ENCODE results near the gene POLG2.
A peak's percentile ranks its signal among the peaks of the same experiment; 100 is the strongest.
"Not testable (repeated sequence)": the region's sequence is repeated elsewhere in the genome, so short reads cannot be mapped to it uniquely, and the experiment has no call there.

Gene POLG2

DNA sequence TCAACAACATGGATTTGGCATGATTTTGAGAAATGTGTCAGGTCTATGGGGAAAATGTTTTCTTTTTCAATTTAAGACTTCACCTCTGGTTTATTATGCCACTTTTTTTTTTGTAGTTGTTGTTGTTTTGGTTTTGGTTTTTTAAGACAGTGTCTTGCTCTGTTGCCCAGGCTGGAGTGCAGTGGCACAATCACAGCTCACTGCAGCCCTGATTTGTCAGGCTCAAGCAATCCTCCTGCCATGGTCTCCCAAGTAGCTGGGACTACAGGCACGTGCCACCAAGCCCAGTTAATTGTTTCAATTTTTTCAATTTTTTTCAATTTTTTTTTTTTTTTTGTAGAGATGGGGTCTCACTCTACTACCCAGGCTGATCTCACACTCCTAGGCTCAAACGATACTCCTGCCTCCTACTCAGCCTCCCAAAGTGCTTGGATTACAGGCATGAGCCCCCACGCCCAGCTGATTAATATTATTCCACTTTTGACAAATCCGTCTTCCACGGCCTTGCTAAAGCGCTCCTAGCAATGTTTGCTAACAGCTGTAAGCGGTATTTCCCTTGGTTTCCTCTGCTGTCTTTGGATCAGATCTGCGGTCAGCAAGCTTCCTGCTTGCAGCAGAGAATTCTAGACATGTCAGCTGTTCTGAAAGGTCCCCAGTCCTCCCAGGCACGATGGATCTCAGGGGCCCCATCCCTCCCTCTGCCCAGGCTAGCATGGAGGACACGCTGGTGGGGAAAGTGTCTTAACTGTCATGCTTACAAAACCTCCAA, 54.9 kb downstream of the POLG2 start:
- no peak overlapping the region for H3K27ac ChIP-seq (ENCODE audit: low read depth, low read length)
- no peaks in the 10 kb centered on the region for H3K27me3 ChIP-seq (ENCODE audit: insufficient read depth, low read length)
- H3K79me2 ChIP-seq (ENCODE audit: control insufficient read depth, insufficient read depth, low read length, unreplicated experiment) = no peaks in the 10 kb centered on the region
- no peaks in the 10 kb centered on the region for H3K4me1 ChIP-seq (ENCODE audit: control insufficient read depth, insufficient read depth, low read length, unreplicated experiment)
- H3K4me3 ChIP-seq (ENCODE audit: low read depth, low read length) = no peak overlapping the region
- no peaks in the 10 kb centered on the region; the same call in 1 of the 2 replicates for H3K36me3 ChIP-seq (ENCODE audit: insufficient read depth, low read length)
- peak overlapping the region; percentile 2 for H2AFZ ChIP-seq (ENCODE audit: low read length, unreplicated experiment)

DNA sequence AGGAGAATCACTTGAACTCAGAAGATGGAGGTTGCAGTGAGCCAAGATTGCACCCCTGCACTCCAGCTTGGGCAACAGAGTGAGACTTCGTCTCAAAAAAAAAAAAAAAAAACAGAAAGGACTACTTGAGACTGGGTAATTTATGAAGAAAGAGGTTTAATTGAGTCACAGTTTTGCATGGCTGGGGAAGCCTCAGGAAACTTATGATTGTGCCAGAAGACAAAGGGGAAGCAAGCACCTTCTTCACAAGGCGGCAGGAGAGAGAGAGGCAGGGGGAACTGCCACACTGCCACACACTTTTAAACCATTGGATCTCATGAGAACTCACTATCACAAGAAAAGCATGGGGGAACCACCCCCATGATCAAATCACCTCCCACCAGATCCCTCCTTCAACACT, 56.9 kb downstream of the POLG2 start:
- H3K27ac ChIP-seq (ENCODE audit: low read depth, low read length) = no peak overlapping the region
- no peak overlapping the region for H2AFZ ChIP-seq (ENCODE audit: low read length, unreplicated experiment)
- no peaks in the 10 kb centered on the region; the same call in 1 of the 2 replicates for H3K36me3 ChIP-seq (ENCODE audit: insufficient read depth, low read length)
- no peak overlapping the region for H3K4me3 ChIP-seq (ENCODE audit: low read depth, low read length)
- H3K79me2 ChIP-seq (ENCODE audit: control insufficient read depth, insufficient read depth, low read length, unreplicated experiment) = no peaks in the 10 kb centered on the region
- no peaks in the 10 kb centered on the region for H3K27me3 ChIP-seq (ENCODE audit: insufficient read depth, low read length)
- no peaks in the 10 kb centered on the region for H3K4me1 ChIP-seq (ENCODE audit: control insufficient read depth, insufficient read depth, low read length, unreplicated experiment)

DNA sequence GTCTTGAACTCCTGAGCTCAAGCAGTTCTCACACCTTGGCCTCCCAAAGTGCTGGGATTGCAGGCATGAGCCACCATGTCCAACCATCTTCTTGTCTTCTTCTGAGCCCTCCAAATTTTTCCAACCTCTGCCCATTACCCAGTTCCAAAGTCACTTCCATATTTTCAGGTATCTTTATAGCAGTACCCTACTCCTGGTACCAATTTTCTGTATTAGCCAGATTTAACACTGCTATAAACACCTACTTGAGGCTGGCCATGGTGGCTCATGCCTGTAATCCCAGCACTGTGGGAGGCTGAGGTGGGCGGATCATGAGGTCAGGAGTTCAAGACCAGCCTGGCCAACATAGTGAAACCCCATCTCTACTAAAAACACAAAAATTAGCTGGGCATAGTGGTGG, 57.3 kb downstream of the POLG2 start:
- H3K27me3 ChIP-seq (ENCODE audit: insufficient read depth, low read length); H3K4me1 ChIP-seq (ENCODE audit: control insufficient read depth, insufficient read depth, low read length, unreplicated experiment); H3K27ac ChIP-seq (ENCODE audit: low read depth, low read length); H3K79me2 ChIP-seq (ENCODE audit: control insufficient read depth, insufficient read depth, low read length, unreplicated experiment); H3K4me3 ChIP-seq (ENCODE audit: low read depth, low read length); H2AFZ ChIP-seq (ENCODE audit: low read length, unreplicated experiment); H3K36me3 ChIP-seq (ENCODE audit: insufficient read depth, low read length): not testable (repeated sequence)

DNA sequence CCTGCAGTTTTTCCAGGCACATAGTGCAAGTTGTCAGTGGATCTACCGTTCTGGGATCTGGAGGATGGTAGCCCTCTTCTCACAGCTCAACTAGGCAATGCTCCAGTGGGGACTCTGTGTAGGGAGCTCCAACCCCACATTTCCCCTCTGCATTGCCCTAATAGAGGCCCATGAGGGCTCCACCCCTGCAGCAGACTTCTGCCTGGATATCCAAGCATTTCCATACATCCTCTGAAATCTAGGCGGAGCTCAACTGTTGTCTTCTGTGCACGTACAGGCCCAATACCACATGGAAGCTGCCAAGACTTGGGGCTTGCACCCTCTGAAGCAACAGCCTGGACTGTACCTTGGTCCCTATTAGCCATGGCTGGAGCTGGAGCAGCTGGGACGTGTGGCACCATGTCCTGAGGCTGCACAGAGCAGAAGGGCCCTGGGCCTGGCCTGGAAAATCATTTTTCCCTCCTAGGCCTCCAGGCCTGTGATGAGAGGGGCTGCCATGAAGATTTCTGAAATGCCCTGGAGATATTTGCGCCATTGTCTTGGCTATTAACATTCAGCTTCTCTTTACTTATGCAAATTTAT, 58.8 kb downstream of the POLG2 start:
- H2AFZ ChIP-seq (ENCODE audit: low read length, unreplicated experiment) = no peak overlapping the region
- H3K36me3 ChIP-seq (ENCODE audit: insufficient read depth, low read length) = no peaks in the 10 kb centered on the region; the same call in 1 of the 2 replicates
- no peaks in the 10 kb centered on the region for H3K4me1 ChIP-seq (ENCODE audit: control insufficient read depth, insufficient read depth, low read length, unreplicated experiment)
- no peak overlapping the region for H3K4me3 ChIP-seq (ENCODE audit: low read depth, low read length)
- H3K27ac ChIP-seq (ENCODE audit: low read depth, low read length) = no peak overlapping the region
- H3K27me3 ChIP-seq (ENCODE audit: insufficient read depth, low read length) = no peaks in the 10 kb centered on the region
- H3K79me2 ChIP-seq (ENCODE audit: control insufficient read depth, insufficient read depth, low read length, unreplicated experiment) = no peaks in the 10 kb centered on the region

DNA sequence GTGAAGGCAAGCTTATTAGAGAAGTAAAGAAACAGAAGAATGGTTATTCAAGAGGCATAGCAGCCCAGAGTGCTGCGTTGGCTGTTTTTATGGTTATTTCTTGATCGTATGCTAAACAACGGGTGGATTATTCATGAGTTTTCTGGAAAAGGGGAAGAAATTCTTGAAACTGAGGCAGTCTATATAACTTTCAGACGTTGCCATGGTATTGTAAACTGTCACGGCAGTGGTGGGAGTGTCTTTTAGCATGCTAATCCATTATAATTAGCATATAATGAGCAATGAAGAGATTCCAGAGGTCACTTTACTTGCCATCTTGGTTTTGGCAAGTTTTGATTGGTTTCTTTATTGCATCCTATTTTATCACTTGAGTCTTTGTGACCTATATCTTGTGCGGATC, 65.3 kb downstream of the POLG2 start:
- no peak overlapping the region for H3K27ac ChIP-seq (ENCODE audit: low read depth, low read length)
- H2AFZ ChIP-seq (ENCODE audit: low read length, unreplicated experiment) = no peak overlapping the region
- no peaks in the 10 kb centered on the region for H3K79me2 ChIP-seq (ENCODE audit: control insufficient read depth, insufficient read depth, low read length, unreplicated experiment)
- no peaks in the 10 kb centered on the region for H3K4me1 ChIP-seq (ENCODE audit: control insufficient read depth, insufficient read depth, low read length, unreplicated experiment)
- H3K4me3 ChIP-seq (ENCODE audit: low read depth, low read length) = no peak overlapping the region
- no peaks in the 10 kb centered on the region for H3K36me3 ChIP-seq (ENCODE audit: insufficient read depth, low read length)
- H3K27me3 ChIP-seq (ENCODE audit: insufficient read depth, low read length) = no peaks in the 10 kb centered on the region

DNA sequence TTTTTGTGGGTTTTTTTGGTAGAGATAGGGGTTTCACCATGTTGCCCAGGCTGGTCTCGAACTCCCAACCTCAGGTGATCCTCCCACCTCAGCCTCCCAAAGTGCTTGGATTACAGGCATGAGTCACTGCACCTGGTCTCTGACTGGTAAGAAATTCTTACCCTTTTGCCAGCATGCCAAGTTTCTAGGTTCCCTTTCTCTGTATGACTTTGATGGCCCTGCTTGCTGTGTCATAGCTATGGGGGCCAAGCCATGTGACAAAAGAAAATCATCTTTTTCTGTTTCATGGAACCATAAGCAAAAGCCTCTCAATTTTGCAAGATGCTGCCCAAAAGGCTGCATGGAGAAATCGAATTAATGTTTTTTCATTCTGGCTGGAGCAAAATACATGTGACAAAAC, 66.8 kb downstream of the POLG2 start:
- H3K4me3 ChIP-seq (ENCODE audit: low read depth, low read length); H3K36me3 ChIP-seq (ENCODE audit: insufficient read depth, low read length); H3K27ac ChIP-seq (ENCODE audit: low read depth, low read length); H3K79me2 ChIP-seq (ENCODE audit: control insufficient read depth, insufficient read depth, low read length, unreplicated experiment); H3K27me3 ChIP-seq (ENCODE audit: insufficient read depth, low read length); H3K4me1 ChIP-seq (ENCODE audit: control insufficient read depth, insufficient read depth, low read length, unreplicated experiment); H2AFZ ChIP-seq (ENCODE audit: low read length, unreplicated experiment): not testable (repeated sequence)

DNA sequence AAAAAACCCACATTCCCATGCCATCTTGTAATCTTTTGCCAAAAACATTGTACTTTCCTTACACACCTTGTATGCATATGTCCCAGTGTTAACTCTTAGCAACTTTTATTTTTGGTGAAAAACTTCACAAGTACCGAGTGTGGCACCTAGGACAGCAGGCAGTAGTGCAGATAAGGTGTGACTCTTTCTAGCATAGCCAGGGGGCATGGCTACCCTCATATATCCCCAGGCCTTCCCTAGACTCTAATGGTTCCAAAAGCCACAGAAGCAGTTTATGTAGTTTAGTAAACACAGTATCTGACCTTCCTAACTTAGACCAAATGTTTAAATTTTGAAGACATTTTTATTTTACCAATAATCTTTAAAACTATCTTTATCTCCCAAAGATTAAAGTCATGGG, 68.4 kb downstream of the POLG2 start:
- no peaks in the 10 kb centered on the region for H3K36me3 ChIP-seq (ENCODE audit: insufficient read depth, low read length)
- no peaks in the 10 kb centered on the region for H3K27me3 ChIP-seq (ENCODE audit: insufficient read depth, low read length)
- H3K4me1 ChIP-seq (ENCODE audit: control insufficient read depth, insufficient read depth, low read length, unreplicated experiment) = peaks cover 11% of the 10 kb centered on the region
- H3K27ac ChIP-seq (ENCODE audit: low read depth, low read length) = no peak overlapping the region
- H2AFZ ChIP-seq (ENCODE audit: low read length, unreplicated experiment) = no peak overlapping the region
- H3K79me2 ChIP-seq (ENCODE audit: control insufficient read depth, insufficient read depth, low read length, unreplicated experiment) = no peaks in the 10 kb centered on the region
- no peak overlapping the region for H3K4me3 ChIP-seq (ENCODE audit: low read depth, low read length)
